Measurements from ENCODE around the gene SLC38A2.
"Not testable (repeated sequence)": the region's sequence is repeated elsewhere in the genome, so short reads cannot be mapped to it uniquely, and the experiment has no call there.

SLC38A2 gene

DNA sequence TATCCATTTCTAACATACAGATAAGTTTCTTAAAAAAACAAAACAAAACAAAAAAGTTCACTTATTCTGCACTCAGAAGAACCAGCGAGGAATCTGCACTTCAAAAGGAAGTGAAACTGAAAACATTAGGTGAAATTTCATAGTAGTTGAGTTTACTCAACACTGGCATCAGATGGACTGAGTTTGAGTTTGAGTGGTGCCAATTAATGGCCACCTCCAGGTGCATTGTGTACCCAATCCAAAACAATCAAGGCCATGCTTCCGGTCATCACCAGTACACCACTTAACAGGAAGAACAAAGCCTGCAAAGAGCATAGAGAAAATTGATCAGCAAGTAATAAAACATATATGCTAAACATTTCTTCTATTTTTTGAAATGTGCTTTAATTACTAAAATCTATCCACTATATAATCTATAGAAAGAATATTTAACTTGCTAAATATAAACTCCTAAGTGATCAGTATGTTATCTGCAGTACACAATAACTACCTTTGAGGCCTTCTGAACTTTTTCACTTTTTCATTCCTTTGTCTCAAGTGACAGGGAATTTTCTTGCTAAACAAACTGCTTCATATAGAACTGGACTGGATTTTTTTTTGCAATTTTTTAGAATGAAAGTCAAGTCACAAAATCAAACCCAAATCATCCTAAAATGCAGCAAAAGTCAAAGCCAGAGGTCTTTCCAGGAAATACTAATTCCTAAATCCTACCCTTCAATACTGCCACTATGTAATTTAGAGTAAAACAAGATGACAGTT is 11.5 kb downstream of the SLC38A2 start:
- no peak for DNase-seq (ENCODE audit: low read depth)

DNA sequence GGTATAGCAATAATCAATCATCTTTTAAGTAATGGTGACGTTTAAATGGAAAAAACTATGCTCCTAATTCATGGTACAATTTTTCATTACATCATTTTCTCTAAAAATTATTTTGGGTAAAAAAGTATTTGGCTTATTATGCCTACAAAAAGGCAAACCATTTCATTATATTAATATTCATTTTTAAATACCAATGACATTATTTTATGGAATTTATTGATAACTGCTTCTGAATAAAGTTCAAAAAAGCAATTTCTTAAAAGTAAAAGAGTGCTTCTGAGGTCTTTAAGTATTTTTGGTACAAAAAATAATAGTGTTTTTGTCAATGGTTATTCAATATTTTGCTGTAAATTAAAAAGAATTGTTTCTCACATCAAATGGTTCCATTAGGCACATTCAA is 12.2 kb downstream of the SLC38A2 start:
- no peak for DNase-seq (ENCODE audit: low read depth)

DNA sequence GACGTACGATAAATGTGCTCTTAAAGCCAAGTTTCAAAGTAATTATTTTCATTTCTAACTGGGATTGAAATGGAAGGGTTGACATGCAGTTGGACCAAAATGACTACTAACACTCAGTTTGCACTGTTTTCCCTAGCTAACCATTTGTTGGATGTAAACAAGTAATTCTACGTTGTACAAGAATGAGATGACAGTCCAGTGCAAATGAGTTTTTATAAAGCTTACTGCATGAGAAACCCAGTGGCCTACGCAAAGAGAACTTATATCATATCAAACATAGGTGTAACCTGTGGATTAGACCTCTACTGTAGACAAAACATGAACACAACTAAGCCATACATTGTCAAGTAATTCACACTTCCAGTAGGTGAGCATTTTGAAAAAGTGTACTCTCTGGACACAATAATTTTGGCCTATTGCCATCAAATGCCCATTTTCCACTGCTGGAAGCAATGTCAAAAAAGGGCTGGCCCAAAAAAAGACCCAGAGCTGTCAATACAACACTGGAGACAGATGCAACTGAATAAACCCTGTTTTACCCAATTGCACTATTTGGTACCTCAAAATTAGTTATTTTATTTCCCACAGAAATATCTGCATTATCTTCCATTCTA is 12.8 kb downstream of the SLC38A2 start:
- no peak for DNase-seq (ENCODE audit: low read depth)

DNA sequence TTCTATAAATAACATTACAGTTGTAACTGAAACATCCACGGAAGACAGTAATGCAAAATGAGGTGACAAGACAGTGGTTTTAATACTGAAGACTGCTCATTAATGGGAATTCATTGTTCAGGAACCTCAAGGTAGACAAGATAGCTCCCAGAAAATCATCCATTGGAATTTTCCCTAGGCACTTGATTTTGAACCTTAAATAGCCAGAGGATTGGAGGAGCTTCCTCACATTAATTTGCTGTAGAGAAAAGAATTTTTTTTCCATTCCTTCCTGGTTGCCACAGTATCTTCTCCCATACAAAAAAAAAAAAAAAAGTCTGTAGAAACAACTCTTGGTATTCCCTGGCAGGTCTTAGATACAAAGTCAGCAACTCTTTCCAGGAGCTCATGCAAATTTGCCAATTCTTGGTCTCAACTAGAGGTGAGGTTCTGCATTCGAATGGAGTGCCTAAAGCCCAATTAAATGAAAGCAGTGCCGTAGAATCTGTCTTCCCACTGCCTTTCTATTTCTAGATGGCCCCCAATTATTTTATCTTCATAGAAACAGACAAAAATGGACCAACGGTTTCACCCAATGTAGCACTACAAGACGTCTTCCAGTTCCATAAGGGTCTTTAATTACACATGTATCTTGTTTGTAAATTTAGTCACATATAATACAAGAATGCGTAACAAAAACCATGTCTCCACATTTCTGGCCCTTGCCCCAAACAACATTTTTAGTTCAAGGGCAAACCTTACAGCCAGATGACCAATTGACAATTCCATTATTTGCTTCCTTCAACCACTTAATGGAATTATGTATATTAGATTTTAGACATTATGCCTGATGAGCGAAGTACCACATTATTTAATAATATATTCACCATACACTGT is 13.5 kb downstream of the SLC38A2 start:
- DNase-seq (ENCODE audit: low read depth), result no peak

DNA sequence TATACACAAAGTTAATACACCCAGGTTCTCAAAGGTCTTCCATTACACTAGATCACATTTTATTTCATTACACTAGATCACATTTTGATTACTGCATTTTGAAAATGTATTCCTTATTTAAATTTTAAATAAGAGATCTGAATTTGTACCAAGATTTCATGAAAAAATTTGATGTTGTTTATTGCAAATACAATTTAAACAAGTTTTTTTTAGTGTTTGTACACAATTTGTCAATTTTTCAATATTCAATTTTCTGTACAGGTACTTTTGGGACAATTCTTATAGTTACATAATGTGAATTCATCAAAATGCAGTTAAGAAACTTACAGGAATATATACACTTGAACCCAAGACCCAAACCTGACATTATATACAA is 14.3 kb downstream of the SLC38A2 start:
- DNase-seq (ENCODE audit: low read depth), result no peak

DNA sequence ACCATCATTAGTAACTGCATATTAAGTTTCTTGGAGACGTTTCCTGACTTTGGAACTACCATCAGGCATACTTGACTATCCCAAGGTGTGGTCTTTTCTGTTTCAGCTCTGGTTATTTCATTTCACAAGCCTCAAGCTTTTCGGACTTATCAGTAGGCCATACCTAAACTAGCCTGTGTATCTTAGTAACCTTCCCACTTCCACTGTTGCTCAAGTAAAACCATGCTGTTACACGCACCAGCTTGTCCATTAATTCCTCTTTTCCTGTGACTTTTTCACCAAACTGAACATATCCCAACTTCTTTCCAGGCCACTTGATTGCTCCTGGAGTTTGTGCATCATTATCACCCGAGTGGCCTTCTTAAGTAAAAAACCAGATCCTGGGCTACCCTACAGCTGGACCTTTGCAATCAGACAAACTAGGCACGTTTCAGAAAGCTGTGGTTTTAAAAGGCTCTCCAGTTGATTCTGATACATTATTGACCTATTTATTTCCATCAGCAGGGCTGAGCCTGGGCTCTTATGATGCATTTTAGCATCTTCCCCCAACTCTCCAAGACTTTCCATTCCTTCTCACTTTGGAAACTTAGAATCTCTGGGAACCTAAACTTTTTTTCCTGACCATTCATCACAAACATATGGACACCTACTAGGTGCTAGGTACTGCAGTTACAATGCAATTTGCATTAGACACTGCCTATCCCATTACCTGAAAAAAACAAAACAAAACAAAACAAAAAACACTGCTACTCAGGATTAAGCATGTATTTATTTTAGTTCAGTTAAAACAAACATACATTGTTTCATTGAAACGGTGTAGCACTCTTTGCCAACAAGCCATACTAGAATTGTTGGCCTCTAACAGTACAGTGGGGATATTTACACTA is 14.9 kb downstream of the SLC38A2 start:
- DNase-seq (ENCODE audit: low read depth), result no peak

DNA sequence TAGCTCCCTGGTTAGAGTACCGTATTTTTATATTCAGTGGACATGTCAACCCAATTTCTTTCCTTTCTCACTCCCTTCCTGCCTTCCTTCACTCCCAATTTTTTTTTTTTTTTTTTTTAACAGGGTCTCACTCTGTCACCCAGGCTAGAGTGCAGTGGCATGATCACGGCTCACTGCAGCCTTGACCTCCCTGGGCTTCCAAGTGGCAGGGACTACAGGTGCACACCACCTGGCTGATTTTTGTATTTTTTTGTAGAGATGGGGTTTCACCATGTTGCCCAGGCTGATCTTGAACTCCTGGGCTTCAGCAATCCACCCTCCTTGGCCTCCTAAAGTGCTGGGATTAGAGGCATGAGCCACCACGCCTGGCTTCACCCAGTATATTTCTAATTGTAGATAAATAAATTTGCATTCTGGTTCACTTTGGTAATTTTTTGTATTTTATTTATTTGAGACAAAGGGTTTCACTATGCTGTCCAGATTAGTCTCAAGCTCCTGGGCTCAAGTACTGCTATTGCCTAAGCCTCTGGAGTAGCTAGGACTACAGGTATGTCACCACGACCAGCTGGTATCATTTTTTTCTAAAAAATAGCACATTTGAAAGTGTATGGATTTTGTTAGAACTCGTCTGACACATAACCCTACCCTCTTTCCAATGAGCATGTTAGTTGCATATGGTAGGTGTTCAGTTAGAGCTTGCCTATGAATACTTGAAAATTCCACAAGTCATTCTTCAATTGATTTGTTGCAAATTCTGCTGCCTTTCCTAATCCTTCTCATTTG is 15.7 kb downstream of the SLC38A2 start:
- no peak for DNase-seq (ENCODE audit: low read depth)

DNA sequence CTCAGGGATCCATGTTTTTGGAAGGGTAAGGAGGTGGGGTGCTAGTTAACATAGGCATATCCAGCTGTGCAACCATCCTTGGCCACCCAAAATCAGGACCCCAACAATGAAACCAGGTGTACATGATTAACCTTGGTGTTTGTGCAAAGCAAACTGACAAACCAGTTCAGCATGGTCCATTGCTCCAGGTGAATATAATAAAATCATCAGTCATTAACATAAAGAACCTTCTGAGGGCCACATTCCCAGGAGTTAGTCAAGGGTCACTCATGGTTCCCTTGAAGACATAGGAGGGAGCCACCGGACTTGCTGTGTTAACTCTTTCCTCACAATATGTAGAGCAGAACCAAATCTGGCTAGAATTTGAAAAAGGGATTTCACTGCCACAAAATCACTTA is 17.8 kb downstream of the SLC38A2 start:
- no peak for DNase-seq (ENCODE audit: low read depth)

DNA sequence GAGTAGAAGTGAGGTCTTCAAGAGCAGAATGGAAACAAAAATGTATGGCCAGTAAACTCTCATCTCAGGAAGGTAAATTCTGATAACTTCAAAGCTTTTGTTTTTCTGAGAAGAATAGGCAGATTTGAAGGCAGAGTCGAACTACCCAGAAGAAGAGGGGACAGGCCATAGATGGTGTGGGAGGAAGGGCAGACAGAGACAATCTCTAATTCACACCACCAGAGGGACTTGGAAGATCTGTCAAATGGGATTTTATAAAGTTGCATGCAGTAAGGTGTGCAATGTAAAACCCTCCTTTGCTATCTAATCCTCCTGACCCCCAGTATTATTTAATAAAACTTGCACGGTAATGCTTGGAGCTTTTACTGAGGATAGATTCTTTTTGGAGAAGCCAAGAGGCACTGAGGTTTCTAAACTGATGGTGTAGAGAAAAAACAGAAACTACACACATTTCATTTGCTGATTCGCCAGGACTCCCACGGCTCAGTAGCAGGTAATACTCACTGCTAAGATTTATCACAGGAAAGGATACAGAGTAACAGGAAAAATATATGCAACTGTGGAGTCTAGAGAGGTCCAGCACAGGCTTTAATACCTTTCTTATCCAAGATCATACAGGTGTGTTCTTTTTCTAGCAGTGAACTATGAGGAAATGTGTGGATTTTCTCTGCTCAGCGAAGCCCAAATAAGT is 18.3 kb downstream of the SLC38A2 start:
- DNase-seq (ENCODE audit: low read depth), result no peak

DNA sequence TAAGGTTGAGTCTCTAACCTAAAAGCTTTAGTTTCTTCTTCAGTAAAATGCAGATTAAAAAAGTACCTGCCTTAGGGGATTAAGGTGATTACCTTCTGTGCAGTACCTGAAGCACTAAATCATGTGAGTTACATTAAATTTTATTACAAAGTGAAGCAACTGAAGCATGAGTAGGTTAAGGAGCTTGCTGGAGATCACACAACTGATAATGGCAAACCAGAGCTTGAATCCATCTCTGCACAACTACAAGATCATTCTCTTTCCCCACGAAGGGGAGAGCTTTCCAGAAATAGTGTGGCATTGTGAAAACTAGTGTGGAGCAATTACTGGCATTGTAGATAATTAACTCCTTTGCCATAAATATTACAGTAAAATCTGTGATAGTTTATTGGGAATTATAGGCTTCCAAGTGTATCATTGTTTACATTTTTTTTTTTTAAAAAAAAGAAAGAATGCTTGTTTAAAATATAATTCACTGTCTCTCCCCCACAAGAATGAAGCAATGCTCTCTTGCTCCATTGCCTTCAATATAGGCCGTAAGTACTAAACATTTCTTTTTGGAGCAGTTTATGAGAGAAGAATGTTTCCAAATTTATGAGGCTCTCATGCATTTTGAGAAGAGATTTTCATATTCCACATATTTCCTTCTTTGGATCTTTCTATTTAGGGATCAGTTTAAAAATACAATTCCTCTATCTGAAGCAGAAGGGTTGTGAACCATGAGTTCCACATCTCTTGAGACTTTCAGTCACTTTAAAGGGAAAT is 20.5 kb downstream of the SLC38A2 start:
- DNase-seq (ENCODE audit: low read depth), result no peak

DNA sequence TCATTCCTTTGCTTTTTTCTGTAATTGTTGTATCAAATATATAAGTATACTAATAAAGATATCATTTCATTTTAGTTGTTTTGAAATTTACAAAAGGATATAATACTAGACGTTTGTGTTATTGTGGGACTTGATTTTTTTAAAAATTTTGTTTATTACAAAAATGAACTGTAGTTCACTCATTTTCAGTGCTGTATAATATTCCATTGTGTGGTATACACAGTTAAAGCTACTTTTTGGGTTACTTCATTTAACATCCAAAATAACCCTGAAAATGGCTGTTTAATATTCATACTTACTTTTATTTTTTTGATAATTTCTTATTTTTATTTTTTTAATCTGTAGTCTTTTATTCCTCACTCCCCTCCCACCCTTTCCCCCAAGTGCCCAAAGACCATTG is 21.4 kb downstream of the SLC38A2 start:
- DNase-seq (ENCODE audit: low read depth), result no peak

DNA sequence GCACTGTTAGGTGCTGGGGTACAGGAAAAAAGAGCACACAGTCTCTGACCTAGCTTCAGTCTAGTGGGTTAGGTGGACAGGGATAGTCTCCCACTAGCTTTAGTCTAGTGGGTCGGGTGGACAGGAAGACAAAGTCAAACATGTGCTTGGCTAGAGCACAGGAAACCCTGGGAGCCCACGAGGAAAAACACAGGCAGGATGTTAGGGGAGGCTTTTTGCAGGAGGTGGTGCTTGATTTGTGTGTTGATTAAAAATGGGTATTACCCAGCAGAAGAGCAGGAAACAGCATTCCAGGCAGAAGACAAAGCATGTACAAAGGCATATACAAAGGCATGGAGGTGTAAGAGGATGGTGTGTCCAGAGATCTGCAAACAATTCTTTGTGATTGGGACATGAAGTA is 23.3 kb downstream of the SLC38A2 start:
- DNase-seq (ENCODE audit: low read depth), result no peak

DNA sequence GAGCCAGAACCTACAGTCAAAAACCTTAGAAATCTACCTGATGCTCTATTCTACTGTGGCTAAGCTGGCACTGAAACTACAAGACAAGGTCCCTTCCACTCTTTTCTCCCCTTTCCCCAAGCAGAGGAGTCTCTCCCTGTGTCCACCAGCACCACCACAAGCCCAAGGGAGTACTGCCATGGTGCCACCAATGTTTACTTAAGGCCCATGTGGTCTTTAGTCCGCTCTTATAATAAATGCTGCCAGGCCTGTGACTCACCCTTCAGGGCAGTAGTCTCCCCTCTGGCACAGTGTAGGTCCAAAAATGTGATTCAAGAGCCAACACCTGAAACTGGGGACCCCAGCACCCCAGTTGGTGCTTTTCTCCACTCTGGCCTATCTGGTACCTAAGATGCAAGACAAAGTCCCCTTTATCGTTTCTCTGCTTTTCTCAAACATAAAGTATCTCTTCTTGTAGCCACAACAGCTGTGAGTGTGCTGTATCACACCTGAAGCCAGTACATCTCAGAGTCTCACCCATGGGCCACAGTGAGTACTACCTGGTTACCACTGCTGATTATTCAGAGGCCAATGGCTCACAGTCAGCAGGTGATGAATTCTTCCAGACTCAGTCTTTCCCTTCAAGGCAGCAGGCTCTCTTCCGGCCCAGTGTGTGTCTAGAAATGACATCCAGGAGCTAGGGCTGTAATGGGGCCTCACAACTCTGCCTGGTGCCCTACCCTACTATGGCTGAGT is 29.3 kb downstream of the SLC38A2 start:
- no peak for DNase-seq (ENCODE audit: low read depth)

DNA sequence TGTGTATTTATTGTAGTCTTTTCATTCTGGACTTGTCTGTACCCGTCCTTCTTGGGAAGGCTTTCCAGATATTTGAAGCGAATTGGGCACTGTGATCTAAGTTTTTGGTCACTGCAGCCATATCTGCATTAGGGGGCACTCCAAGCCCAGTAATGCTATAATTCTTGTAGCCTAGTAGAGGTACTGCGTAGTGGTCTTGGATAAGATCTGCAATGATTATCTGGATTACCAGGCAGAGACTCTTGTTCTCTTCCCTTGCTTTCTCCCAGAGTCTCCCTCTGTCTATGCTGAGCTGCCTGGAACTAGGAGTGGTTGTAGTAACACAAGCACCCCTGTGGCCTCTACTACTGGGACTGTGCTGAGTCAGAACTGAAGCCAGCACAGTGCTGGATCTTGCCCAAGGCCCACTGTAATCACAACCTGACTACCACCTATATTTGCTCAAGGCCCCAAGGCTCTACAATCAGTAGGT is 30.0 kb downstream of the SLC38A2 start:
- DNase-seq (ENCODE audit: low read depth), result no peak

DNA sequence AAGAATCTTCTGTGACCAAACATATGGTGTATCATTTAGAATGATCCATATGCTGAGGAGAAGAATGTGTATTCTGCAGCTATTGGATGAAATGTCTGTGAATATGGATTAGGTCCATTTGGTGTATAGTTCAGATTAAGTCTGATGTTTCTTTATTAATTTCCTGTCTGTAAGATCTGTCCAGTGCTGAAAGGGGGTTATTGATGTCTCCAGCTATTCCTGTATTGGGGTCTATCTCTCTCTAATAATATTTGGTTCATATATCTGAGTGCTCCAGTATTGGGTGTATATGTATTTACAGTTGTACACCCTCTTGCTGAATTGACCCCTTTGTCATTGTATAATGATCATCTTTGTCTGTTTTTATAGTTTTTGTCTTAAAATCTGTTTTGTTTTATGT is 33.5 kb downstream of the SLC38A2 start:
- DNase-seq (ENCODE audit: low read depth), result no peak

DNA sequence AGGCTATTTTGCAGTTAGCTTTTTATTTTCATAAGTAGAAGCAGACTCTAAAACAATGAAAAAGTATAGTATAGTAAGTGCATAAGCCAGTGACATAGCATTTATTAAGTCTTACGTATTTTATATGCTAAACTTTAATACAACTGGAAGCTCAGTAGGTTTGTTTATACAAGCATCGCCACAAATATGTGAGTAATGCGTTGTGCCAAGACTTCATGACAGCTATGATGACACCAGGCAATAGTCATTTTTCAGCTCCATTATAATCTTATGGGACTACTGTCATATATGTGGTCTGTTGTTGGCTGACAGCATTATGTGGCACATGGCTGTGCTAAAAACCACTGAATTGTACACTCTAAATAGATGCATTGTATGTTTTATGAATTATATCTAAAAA is 40.3 kb downstream of the SLC38A2 start:
- DNase-seq (ENCODE audit: low read depth), result no peak

DNA sequence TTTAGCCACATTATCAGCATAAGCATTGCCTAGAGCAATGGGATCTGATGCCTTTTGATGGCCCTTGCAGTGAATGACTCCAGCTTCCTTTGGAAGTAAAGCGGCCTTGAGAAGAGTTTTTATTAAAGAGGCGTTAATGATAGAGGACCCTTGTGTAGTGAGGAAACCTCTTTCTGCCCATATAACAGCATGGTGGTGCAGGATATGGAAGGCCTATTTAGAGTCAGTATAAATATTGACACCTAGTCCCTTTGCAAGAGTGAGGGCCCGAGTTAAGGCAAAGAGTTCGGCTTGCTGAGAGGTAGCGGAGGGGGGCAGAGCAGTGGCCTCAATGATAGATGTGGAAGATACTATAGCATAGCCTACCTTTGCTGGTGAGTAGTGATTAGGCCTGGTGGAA is 47.5 kb downstream of the SLC38A2 start:
- DNase-seq (ENCODE audit: low read depth), result not testable (repeated sequence)

DNA sequence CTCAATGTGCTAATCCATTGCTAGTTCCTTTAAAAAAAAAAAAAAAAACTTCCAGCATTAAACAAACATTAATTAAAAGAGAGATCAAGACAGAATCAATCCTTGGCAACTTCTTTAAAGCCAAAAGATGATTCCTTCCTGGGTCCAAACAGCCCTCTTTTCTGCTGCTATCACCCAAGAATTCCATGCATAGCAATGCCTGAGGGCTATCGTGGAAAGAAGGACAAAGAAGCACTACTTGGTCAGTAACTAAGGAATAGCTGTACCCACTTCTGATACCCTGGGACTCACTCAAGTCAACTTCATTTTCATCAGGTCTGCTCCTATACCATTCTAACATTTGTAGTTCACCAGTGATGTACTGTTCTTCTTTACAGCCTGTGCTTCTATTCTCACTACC is 51.8 kb downstream of the SLC38A2 start:
- no peak for DNase-seq (ENCODE audit: low read depth)

DNA sequence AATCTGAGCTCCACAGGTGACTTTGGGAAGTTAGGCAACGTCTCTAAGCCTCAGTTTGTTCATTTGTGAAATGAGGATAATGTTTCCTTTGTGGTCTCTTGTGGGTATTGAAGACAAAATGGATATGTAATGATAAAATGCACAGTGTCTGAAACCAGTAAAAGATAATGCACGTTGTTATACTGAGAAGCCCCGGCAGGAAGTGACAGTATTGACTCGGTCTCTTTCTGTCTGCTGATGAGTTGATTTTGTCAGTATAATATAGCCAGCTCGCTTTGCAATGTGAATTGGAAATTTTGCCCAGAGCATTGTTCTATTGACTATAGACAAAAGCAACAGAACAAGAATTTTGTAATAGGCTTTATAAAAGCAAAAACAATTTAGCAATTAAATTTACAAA is 54.5 kb downstream of the SLC38A2 start:
- DNase-seq (ENCODE audit: low read depth), result no peak
